Smooth muscle cell (in vitro differentiated cells): ENCODE measurements around the gene TESK2. TPM values are rescaled to one million over a fixed set of nuclear protein-coding genes. Genes with fewer than 3 reads are reported as not detected.
"Not testable (repeated sequence)": the region's sequence is repeated elsewhere in the genome, so short reads cannot be mapped to it uniquely, and the experiment has no call there.

Source experiments
- DNase-seq: peaks from one replicate; lab custom pipeline; 2025; ENCODE audit not compliant: unreplicated experiment; lab: John Stamatoyannopoulos, UW
- H2AFZ ChIP-seq: fragments of 200-600 bp; sonication (generic); 2 replicates; pipeline ENCODE4 v1.6.0; 2016; ENCODE audit warnings: antibody characterized with exemption, low read depth, mild to moderate bottlenecking
- H3F3A ChIP-seq: fragments of 200-600 bp; sonication (generic); 2 replicates; pipeline ENCODE4 v1.6.0; 2017; ENCODE audit warnings: antibody characterized with exemption, low read depth
- H3K27ac ChIP-seq: fragments of 200-600 bp; sonication (generic); 2 replicates; pipeline ENCODE4 v1.5.1; 2016; ENCODE audit warnings: low read depth, mild to moderate bottlenecking
- H3K27me3 ChIP-seq: fragments of 200-600 bp; sonication (generic); 2 replicates; pipeline ENCODE4 v1.6.1; 2016; ENCODE audit warnings: low read depth, mild to moderate bottlenecking
- H3K36me3 ChIP-seq: fragments of 200-600 bp; sonication (generic); 2 replicates; pipeline ENCODE4 v1.5.1; 2016; ENCODE audit warnings: low read depth
- H3K4me1 ChIP-seq: fragments of 200-600 bp; sonication (generic); 2 replicates; pipeline ENCODE4 v1.5.1; 2016; ENCODE audit warnings: low read depth
- H3K4me2 ChIP-seq: fragments of 200-600 bp; sonication (generic); 2 replicates; pipeline ENCODE4 v1.6.0; 2016; ENCODE audit warnings: mild to moderate bottlenecking
- H3K4me3 ChIP-seq: fragments of 200-600 bp; sonication (generic); 2 replicates; pipeline ENCODE4 v1.5.1; 2016; ENCODE audit warnings: mild to moderate bottlenecking
- H3K79me2 ChIP-seq: fragments of 200-600 bp; sonication (generic); 2 replicates; pipeline ENCODE4 v1.6.0; 2016; ENCODE audit warnings: low read depth, mild to moderate bottlenecking
- H3K9ac ChIP-seq: fragments of 200-600 bp; sonication (generic); 2 replicates; pipeline ENCODE4 v1.6.0; 2016; ENCODE audit warnings: low read depth
- H3K9me3 ChIP-seq: fragments of 200-600 bp; sonication (generic); replicated peaks from 2 replicates; pipeline ENCODE4 v1.5.1; 2016; ENCODE audit warnings: low read depth
- H4K20me1 ChIP-seq: fragments of 200-600 bp; sonication (generic); 2 replicates; pipeline ENCODE4 v1.6.0; 2016; ENCODE audit warnings: low read depth
- WGBS: methylation state at CpG from one replicate; pipeline ENCODE4 v1.1.7; 2016; ENCODE audit warnings: low lambda C conversion rate; 5-methylcytosine and 5-hydroxymethylcytosine counted together
- polyA plus RNA-seq: library from polyadenylated mRNA; unstranded; fragments of >200 nt; fragmentation: Nextera tagmentation; extraction: Ambion mirVana; gene quantifications from 2 replicates; pipeline ENCODE4 v1.2.1, GENCODE V29; 2016
- total RNA-seq: library from RNA; depleted of rRNA; stranded (reverse); fragments of >200 nt; gene quantifications from 2 replicates; pipeline ENCODE4 v1.2.3, GENCODE V29; 2014
- TF ChIP-seq, protein P1 (sequence below): fragments of 200-600 bp; sonication (generic); IDR thresholded peaks from 2 replicates; pipeline ENCODE4 v1.5.1; 2017; ENCODE audit warnings: borderline replicate concordance, mild to moderate bottlenecking, antibody characterized with exemption; ENCODE audit not compliant: insufficient read depth, poor library complexity, severe bottlenecking

TESK2 gene
- total and polyA plus RNA-seq, 2 experiments from 2014 or later = 1.3 to 4.3 TPM

DNA sequence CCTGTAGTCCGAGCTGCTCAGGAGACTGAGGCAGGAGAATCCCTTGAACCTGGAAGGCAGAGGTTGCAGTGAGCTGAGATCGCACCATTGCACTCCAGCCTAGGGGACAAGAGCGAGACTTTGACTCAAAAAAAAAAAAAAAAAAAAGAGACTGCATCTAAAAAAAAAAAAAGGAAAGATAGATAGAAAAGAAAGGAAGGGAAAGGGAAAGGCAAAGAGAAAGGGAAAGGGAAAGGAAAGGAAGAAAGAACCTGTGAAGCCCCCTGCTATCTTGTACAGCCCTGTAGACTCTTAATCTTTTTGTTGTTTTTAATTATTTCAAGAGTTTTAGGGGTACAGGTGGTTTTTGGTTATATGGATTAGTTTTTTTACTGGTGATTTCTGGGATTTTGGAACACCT lies 104.7 kb downstream of the TESK2 start:
- H3K79me2 ChIP-seq = no peaks in the 10 kb centered on the region
- H3K9me3 ChIP-seq = no peaks in the 10 kb centered on the region
- no peaks in the 10 kb centered on the region for H3K27me3 ChIP-seq
- H3K4me1 ChIP-seq = no peaks in the 10 kb centered on the region
- no peak overlapping the region for H3K9ac ChIP-seq
- no peak overlapping the region for H2AFZ ChIP-seq
- WGBS = 89% methylated on average over 1 of the region's 3 CpGs
- no peak overlapping the region for H3K27ac ChIP-seq
- H3K4me3 ChIP-seq = no peak overlapping the region
- H3F3A ChIP-seq = no peaks in the 10 kb centered on the region
- TF ChIP-seq, protein P1, sequence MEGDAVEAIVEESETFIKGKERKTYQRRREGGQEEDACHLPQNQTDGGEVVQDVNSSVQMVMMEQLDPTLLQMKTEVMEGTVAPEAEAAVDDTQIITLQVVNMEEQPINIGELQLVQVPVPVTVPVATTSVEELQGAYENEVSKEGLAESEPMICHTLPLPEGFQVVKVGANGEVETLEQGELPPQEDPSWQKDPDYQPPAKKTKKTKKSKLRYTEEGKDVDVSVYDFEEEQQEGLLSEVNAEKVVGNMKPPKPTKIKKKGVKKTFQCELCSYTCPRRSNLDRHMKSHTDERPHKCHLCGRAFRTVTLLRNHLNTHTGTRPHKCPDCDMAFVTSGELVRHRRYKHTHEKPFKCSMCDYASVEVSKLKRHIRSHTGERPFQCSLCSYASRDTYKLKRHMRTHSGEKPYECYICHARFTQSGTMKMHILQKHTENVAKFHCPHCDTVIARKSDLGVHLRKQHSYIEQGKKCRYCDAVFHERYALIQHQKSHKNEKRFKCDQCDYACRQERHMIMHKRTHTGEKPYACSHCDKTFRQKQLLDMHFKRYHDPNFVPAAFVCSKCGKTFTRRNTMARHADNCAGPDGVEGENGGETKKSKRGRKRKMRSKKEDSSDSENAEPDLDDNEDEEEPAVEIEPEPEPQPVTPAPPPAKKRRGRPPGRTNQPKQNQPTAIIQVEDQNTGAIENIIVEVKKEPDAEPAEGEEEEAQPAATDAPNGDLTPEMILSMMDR = no peak
- H3K36me3 ChIP-seq = no peaks in the 10 kb centered on the region
- no peaks in the 10 kb centered on the region for H4K20me1 ChIP-seq
- no peak overlapping the region for H3K4me2 ChIP-seq
- DNase-seq = no peak

- WGBS = 96% methylated on average over 3 of the region's 3 CpGs
Measured at GRCh38 chr1:45385302-45385701, 105.7 kb downstream of the TESK2 start.

DNA sequence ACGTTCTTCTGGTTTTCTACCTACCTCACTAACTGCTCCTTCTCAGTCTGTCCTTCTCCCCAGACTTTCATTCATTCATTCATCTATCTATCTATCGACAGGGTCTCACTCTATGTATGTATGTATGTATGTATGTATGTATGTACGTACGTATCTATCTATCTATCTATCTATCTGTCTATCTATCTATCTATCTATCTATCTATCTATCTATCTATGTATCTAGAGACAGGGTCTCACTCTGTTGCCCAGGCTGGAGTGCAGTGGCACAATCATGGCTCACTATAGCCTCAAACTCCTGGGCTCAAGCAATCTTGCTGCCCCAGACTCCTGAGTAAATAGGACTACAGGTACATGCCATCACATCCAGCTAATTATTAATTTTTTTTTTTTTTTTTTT lies 106.8 kb downstream of the TESK2 start:
- WGBS = 88% methylated on average over 4 of the region's 4 CpGs
- H3K4me3 ChIP-seq, DNase-seq, H3K9ac ChIP-seq, H3K27me3 ChIP-seq, H3K4me2 ChIP-seq, H3F3A ChIP-seq, H3K79me2 ChIP-seq, H3K4me1 ChIP-seq, H3K9me3 ChIP-seq, H3K27ac ChIP-seq, H2AFZ ChIP-seq, H4K20me1 ChIP-seq, H3K36me3 ChIP-seq: not testable (repeated sequence)

More at GRCh38 chr1:45385302-45385701, 105.7 kb downstream of the TESK2 start:
- H3K9ac ChIP-seq = no peak overlapping the region
- no peak overlapping the region for H3K27ac ChIP-seq
- H2AFZ ChIP-seq = no peak overlapping the region
- no peaks in the 10 kb centered on the region for H3K4me1 ChIP-seq
- TF ChIP-seq, protein P1 = no peak
- no peak overlapping the region for H3K4me2 ChIP-seq
- H3F3A ChIP-seq = no peaks in the 10 kb centered on the region
- no peak overlapping the region for H3K4me3 ChIP-seq
- H3K27me3 ChIP-seq = no peaks in the 10 kb centered on the region
- no peaks in the 10 kb centered on the region for H3K9me3 ChIP-seq
- H3K79me2 ChIP-seq = no peaks in the 10 kb centered on the region
- no peaks in the 10 kb centered on the region for H3K36me3 ChIP-seq
- no peaks in the 10 kb centered on the region for H4K20me1 ChIP-seq
- no peak for DNase-seq

GRCh38 chr1:45383191-45383590 lies 107.8 kb downstream of the TESK2 start:
- WGBS = 89% methylated on average over 1 of the region's 1 CpG
- H3K27me3 ChIP-seq = no peaks in the 10 kb centered on the region
- H3K79me2 ChIP-seq = no peaks in the 10 kb centered on the region
- TF ChIP-seq, protein P1 = no peak
- H3K4me2 ChIP-seq = no peak overlapping the region
- H3K4me3 ChIP-seq = no peak overlapping the region
- no peaks in the 10 kb centered on the region for H3K36me3 ChIP-seq
- H3K4me1 ChIP-seq = no peaks in the 10 kb centered on the region
- no peak for DNase-seq
- H4K20me1 ChIP-seq = no peaks in the 10 kb centered on the region
- H3K27ac ChIP-seq = no peak overlapping the region
- no peak overlapping the region for H2AFZ ChIP-seq
- H3K9ac ChIP-seq = no peak overlapping the region
- H3K9me3 ChIP-seq = no peaks in the 10 kb centered on the region
- no peaks in the 10 kb centered on the region for H3F3A ChIP-seq
